B cell (primary cell): ENCODE results near the gene ADCY1.

ENCODE experiments used
- CTCF ChIP-seq: fragments of 200-600 bp; IDR thresholded peaks from one replicate; pipeline ENCODE4 v1.8.0; 2022; ENCODE audit warnings: antibody characterized with exemption, mild to moderate bottlenecking
- EZH2 ChIP-seq: IDR thresholded peaks from 2 replicates; pipeline ENCODE4 v1.6.1; 2012; ENCODE audit warnings: borderline replicate concordance, low read depth, mild to moderate bottlenecking, moderate library complexity, low read length; ENCODE audit not compliant: insufficient read depth, poor library complexity, severe bottlenecking

- TF ChIP-seq CTCF (no peak), EZH2 (no peak)
Observed at GRCh38 chr7:45582136-45582749, 8.1 kb downstream of the ADCY1 start.
